Measurements from ENCODE around the gene ODAPH.
"Not testable (repeated sequence)": the region's sequence is repeated elsewhere in the genome, so short reads cannot be mapped to it uniquely, and the experiment has no call there.

The ODAPH gene

DNA sequence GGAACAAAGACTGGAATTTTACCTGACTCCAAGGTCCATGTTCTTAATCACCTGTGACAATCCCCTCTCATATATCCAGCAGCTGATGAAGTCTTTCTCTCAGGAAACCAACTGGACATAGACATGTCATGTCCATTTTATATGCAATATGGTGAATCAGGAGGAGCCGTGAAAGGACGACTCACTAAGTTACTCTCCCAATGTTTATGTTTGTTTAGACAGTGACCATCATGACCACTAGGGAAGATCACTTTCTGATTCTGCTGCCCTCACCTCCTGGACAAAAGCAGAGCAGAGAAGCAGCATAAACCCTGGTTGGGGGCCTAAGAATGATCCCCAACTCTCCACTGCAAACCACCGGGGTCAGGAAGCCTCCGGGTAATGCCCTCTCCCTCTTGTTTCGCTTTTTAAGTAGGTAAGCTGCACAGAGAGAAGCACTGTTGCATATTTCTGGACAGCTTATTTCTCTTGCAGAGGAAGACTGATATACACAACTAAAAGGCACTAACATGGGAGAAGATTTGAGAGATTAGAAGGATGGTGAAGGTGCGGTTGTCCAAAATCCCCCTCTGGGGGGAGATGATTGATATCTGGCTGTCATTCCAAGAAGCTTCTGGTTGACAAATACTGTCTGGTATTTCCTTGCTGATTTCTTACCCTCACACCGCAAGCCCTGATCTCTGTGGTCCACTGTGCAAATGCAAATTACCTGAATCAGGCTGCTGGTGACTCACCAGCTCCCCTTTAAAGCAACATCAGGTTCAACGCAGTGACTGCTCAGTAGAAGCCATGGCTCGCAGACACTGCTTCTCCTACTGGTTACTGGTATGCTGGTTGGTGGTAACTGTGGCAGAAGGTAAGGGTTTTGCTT is at the start of gene ODAPH:
ODAPH (plus strand) TSS at position 773 of the 871 bp plus-strand sequence; CDS start at position 790, 17 bp downstream.
- peak; percentile 7 to 22 for DNase-seq

DNA sequence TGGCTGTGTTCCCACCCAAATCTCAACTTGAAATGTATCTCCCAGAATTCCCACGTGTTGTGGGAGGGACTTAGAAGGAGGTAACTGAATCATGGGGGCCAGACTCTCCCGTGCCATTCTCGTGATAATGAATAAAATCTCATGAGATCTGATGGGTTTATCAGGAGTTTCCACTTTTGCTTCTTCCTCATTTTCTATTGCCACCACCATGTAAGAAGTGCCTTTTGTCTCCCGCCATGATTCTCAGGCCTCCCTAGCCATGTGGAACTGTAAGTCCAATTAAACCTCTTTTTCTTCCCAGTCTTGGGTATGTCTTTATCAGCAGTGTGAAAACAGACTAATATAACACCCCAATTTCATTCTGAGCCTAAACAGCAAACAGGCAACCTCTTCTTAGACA is 46.3 kb upstream of the ODAPH start:
- not testable (repeated sequence) for DNase-seq

DNA sequence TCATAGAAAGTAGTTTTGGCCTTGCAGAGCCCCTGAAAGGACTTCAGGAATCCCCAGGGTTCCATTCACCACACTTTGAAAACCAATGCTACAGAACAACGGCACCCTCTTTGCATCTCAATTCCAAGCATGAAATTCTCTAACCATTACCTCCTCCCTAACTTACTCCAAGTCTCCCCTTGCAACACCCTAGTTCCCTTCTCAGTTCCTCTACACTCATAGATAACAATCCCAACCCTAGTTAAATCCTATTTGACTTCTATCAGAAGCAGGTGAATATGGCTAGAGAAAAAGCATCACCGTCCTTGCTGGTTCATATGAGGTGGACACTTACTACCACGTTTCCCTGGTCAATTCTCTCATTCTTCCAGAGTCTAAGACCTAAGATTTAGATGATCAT is 44.0 kb upstream of the ODAPH start:
- no peak for DNase-seq

GRCh38 chr4:75512386-75513211 is 43.3 kb upstream of the ODAPH start:
- DNase-seq: no peak

DNA sequence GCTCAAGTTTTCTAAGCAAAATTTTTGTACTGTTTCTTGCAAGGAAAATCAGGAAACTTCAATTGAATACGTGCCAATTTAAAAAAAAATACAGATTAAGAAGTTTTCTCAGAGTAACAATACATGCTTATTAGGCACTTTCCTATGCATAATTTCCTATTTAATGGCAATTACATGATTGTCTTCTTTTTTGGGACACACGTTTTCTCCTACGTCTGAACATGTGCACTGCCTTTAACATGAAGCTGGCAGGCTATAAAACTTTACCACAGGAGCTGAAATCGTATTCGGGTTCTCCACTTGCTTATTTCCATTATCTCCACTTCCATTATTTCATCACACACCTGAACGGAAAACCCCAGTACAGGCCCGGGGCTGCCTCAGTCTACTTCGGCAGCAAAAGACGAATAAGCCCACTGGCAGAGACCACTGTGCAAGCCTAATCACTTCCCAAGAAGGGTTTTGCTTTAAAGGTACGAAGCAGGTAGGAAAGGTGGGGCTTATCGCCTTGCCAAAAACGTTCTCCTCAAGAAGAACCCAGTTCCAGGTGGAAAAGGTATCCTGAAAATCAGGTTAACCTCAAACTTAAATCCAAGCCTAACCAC is 42.2 kb upstream of the ODAPH start:
- no peak for DNase-seq

- DNase-seq: peak; percentile 91 to 95
Measured at GRCh38 chr4:75514131-75514948, 41.5 kb upstream of the ODAPH start, which contains the start of the genes RCHY1 and THAP6. RCHY1 (minus strand) TSS chr4:75514403; CDS start chr4:75514286, 117 bp downstream. THAP6 (plus strand) TSS chr4:75514473; CDS start chr4:75515453, 980 bp downstream.

DNA sequence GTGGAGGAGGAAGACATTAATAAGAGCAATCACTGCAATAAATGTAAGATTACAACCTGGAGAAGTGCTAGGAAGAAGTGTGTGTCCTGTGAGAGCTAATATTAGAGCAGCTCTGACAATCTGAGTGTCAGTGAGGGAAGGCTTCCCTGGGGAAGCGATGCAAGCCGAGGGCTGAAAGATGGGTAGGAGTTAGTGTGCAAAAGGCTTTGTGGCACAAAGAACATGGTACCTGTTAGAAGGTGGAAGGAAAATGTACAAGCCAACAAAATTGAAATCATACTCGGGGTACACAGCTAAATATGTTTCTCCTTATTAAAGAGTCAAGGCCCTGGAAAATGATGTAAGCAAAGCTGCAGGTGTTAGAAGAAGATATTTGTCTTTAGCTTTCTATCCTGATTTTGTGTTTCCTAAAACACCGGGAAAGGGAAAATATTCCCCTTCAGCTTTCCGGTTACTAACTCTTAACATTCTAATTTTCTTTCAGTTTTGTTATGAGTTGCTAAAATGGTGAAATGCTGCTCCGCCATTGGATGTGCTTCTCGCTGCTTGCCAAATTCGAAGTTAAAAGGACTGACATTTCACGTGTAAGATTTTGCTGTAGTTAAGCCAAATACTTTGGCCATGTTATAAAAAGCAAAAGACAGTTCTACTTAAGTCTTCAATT is 40.8 kb upstream of the ODAPH start:
- peak; percentile 10 to 24 for DNase-seq

GRCh38 chr4:75516144-75516543 is 39.7 kb upstream of the ODAPH start:
- DNase-seq: no peak

- DNase-seq: not testable (repeated sequence)
Measured at GRCh38 chr4:75519452-75519851, 36.4 kb upstream of the ODAPH start.

DNA sequence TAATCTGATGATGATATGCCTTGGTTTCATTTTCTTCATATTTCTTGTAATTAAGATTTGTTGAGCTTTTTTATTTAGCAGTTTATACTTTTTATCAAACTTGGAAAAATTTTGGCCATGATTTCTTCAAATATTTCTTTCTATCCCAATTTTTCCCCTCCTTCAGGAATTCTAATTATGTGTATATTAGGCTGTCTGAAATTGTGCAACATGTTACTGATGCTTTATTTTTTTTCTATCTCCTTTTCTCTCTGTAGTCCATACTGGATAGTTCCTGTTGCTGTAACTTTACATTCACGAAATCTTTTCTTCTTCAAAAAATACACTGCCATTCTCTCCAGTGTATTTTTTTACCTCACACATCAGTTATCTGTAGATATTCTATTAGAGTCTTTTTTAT is 30.8 kb upstream of the ODAPH start:
- no peak for DNase-seq

- DNase-seq: no peak
Measured at GRCh38 chr4:75525910-75526309, 30.0 kb upstream of the ODAPH start.

GRCh38 chr4:75527482-75527881 is 28.4 kb upstream of the ODAPH start:
- DNase-seq: no peak

DNA sequence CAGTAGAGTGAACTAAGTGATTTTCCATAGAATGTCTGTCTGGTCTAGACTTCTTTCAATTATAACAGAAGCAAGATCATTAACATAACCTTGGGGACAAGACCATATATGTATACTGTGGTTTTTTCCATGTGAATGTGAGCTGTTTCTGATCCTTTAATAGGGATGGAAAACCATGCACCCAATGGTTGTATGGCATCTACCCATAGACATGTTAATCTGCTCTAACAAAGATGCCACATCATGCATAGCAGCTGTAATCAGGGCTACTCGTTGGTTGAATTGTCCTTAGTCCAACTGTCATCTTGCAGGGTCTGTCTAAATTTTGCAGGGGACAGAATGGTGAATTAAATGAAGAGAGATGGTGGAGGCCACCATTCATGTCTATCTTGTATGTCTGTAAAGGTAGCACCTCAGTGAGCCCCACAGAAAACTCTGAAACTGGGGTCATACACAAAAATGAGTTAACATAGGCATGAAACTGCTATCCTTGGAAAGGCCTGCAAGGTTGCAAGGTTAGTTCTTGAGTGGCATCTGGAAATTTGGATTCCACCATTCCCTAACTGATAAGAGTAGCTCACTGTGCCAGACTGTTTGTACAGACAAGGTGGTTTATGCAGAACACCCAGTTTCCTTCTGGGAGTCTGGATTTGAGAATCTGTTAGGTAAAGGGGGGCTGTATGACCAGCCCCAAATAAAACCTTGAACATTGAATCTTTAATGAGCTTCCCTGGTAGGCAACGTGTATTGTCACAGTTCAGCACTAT is 25.1 kb upstream of the ODAPH start:
- DNase-seq: no peak

DNA sequence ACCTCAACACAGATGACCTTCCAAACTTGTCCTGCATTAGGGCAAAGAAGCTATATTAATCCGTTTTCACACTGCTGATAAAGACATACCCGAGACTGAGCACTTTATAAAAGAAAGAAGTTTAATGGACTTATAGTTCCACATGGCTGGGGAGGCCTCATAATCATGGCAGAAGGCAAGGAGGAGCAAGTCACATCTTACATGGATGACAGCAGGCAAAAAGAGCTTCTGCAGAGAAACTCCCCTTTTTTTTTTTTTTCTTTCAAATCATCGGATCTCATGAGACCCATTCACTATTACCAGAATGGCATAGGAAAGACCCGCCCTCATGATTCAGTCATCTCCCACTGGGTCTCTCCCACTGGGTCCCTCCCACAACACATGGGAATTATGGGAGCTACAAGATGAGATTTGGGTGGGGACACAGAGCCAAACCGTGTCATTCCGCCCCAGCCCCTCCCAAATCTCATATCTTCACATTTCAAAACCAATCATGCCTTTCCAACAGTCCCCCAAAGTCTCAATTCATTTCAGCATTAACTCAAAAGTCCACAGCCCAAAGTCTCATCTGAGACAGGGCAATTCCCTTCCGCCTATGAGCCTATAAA is 24.2 kb upstream of the ODAPH start:
- DNase-seq: not testable (repeated sequence)

DNA sequence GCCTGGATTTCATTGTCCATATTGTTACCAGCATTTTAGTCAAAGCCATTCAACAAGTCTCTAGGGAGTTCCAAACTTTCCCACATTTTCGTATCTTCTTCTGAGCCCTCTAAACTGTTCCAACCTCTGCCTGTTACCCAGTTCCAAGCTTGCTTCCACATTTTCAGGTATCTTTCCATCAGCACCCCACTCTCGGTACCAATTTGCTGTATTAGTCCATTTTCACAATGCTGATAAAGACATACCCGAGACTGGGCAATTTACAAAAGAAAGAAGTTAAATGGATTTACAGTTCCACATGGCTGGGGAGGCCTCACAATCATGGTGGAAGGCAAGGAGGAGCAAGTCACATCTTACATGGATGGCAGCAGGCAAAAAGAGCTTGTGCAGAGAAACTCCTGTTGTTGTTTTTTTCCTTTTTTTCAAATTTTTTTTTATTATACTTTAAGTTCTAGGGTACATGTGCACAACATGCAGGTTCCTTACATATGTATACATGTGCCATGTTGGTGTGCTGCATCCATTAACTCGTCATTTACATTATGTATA is 22.5 kb upstream of the ODAPH start:
- DNase-seq: not testable (repeated sequence)

GRCh38 chr4:75533926-75534325 is 21.9 kb upstream of the ODAPH start:
- not testable (repeated sequence) for DNase-seq

DNA sequence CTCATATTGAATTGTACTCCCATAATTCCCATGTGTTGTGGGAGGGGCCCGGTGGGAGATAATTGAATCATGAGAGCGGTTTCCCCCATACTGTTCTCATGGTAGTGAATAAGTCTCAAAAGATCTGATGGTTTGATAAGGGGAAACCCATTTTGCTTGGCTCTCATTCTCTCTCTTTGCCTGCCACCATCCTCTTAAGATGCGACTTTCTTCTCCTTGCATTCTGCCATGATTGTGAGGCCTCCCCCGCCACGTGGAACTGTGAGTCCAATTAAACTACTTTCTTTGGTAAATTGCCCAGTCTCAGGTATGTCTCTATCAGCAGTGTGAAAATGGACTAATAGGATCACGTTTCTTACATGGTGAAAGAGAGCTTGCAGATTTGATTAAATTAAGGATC is 18.6 kb upstream of the ODAPH start:
- DNase-seq: not testable (repeated sequence)

DNA sequence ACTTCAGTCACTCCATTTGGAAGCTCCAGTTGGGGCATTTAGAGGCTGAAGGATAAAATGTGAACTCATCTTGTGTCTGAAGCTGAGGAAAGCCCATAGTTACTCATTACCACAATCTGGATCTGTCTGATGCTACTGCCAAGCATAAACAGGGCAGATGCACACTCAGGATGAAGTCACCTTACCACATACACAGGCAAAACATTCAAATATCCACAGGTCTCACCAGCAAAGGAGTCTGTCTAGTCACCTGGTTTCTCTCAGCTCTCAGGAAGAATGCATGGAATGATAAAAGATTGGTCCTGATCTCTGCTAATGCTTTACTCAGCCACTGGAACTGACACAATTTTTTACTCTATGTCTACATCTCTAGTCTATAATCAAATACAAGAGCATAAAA is 13.0 kb upstream of the ODAPH start:
- DNase-seq: no peak

- DNase-seq: not testable (repeated sequence)
Measured at GRCh38 chr4:75544220-75544619, 11.6 kb upstream of the ODAPH start.

GRCh38 chr4:75544870-75545269 is 11.0 kb upstream of the ODAPH start:
- no peak for DNase-seq

All from stimulated activated CD4-positive, alpha-beta T cell treated with anti-CD3 and anti-CD28 coated beads, Interleukin-2, amount 100 ng/mL, for 24 hours (primary cell).